Keratinocyte (primary cell): ENCODE results near the gene DIDO1. TPM values are rescaled to one million over a fixed set of nuclear protein-coding genes. Genes with fewer than 3 reads are reported as not detected.

Experiments used
- DNase-seq: peaks from one replicate; pipeline ENCODE4 v3.0.0-alpha.2; 2011; ENCODE audit warnings: low read depth, missing footprints, low spot score
- FAIRE-seq: peaks from 2 replicates; lab custom pipeline; 2011; peaks lifted over from hg19 to GRCh38; lab: Jason Lieb, UNC
- H2AFZ ChIP-seq: 2 replicates; pipeline ENCODE4 v1.6.0; 2012; ENCODE audit warnings: low read length, control low read depth, inconsistent platforms; ENCODE audit not compliant: control insufficient read depth
- H3K27ac ChIP-seq: 2 replicates; pipeline ENCODE4 v1.5.1; 2011; ENCODE audit warnings: low read length; ENCODE audit not compliant: control insufficient read depth, insufficient read depth
- H3K27me3 ChIP-seq: 3 replicates; pipeline ENCODE4 v1.6.0; 2011; ENCODE audit warnings: low read length; ENCODE audit not compliant: control insufficient read depth, insufficient read depth; ENCODE audit errors: extremely low read depth
- H3K36me3 ChIP-seq, 2 experiments: 2 replicates in 1 of 2; 3 replicates in 1 of 2; pipeline ENCODE4 v1.5.1; 2011; ENCODE audit warnings: low read length in 2 of 2, mild to moderate bottlenecking in 1 of 2; ENCODE audit not compliant: control insufficient read depth in 2 of 2, insufficient read depth in 2 of 2; ENCODE audit errors: extremely low read depth in 1 of 2
- H3K4me1 ChIP-seq: 3 replicates; pipeline ENCODE4 v1.5.1; 2011; ENCODE audit warnings: low read length; ENCODE audit not compliant: control insufficient read depth, insufficient read depth; ENCODE audit errors: extremely low read depth
- H3K4me2 ChIP-seq: 3 replicates; pipeline ENCODE4 v1.6.0; 2011; ENCODE audit warnings: low read depth, low read length; ENCODE audit not compliant: control insufficient read depth, insufficient read depth; ENCODE audit errors: extremely low read depth
- H3K4me3 ChIP-seq, 3 experiments: fragments of 200-600 bp in 1 of 3; sonication (generic) in 1 of 3; 2 replicates in 2 of 3; 3 replicates in 1 of 3; pipeline ENCODE4 v1.5.1; 2011 to 2016; ENCODE audit warnings: low read length in 3 of 3, mild to moderate bottlenecking in 3 of 3, control low read depth in 2 of 3, inconsistent platforms in 1 of 3, low read depth in 1 of 3, mixed read lengths in 1 of 3, mixed run types in 1 of 3, moderate library complexity in 1 of 3; ENCODE audit not compliant: control insufficient read depth in 2 of 3, insufficient read depth in 2 of 3; ENCODE audit errors: extremely low read depth in 1 of 3
- H3K79me2 ChIP-seq: 2 replicates; pipeline ENCODE4 v1.6.0; 2012; ENCODE audit warnings: low read length; ENCODE audit not compliant: control insufficient read depth, insufficient read depth
- H3K9ac ChIP-seq: 3 replicates; pipeline ENCODE4 v1.6.0; 2011; ENCODE audit warnings: low read length; ENCODE audit not compliant: control insufficient read depth, insufficient read depth; ENCODE audit errors: extremely low read depth
- H3K9me1 ChIP-seq: 3 replicates; pipeline ENCODE4 v1.6.0; 2011; ENCODE audit warnings: low read length; ENCODE audit not compliant: control insufficient read depth, insufficient read depth; ENCODE audit errors: extremely low read depth
- H3K9me3 ChIP-seq: 2 replicates; pipeline ENCODE4 v1.5.1; 2012; ENCODE audit warnings: low read depth, low read length; ENCODE audit not compliant: control insufficient read depth
- H4K20me1 ChIP-seq: 3 replicates; pipeline ENCODE4 v1.6.0; 2011; ENCODE audit warnings: low read length; ENCODE audit not compliant: control insufficient read depth, insufficient read depth; ENCODE audit errors: extremely low read depth
- EZH2 ChIP-seq: IDR thresholded peaks from one replicate; pipeline ENCODE4 v1.6.1; 2012; ENCODE audit warnings: inconsistent platforms, mild to moderate bottlenecking, low read length, moderate library complexity
- dilution Hi-C: fragments of 300-500 bp; cut with MboI; formaldehyde crosslinking; loops from one replicate; pipeline ENCODE4 v1.7.0; 2020; ENCODE audit warnings: low sequenced_read_pairs; ENCODE audit not compliant: extremely low pct_ligation_motif_present
- polyA plus RNA-seq, 5 experiments: library from polyadenylated mRNA; depleted of rRNA in 3 of 5; stranded (reverse) in 3 of 5; stranded (forward) in 1 of 5; unstranded in 1 of 5; fragments of >200 nt; gene quantifications; 1 replicate in 1 of 5; 2 replicates in 3 of 5; 3 replicates in 1 of 5; pipeline versions ENCODE4 v1.2.1 to v1.2.3, GENCODE V29; 2011 to 2012; ENCODE audit warnings: missing spikeins in 2 of 5, low read depth in 1 of 5, low replicate concordance in 1 of 5
- small RNA-seq, 3 experiments: library from RNA; depleted of rRNA; stranded (forward); fragments of <200 nt; gene quantifications; one replicate each; pipeline ENCODE3, GENCODE V24; 2012; ENCODE audit warnings: low read depth in 3 of 3, low replicate concordance in 1 of 3; ENCODE audit not compliant: insufficient read length in 3 of 3
- TF ChIP-seq, protein P1 (sequence below), 3 experiments: IDR thresholded peaks in 1 of 3; conservative IDR thresholded peaks in 1 of 3; optimal IDR thresholded peaks in 1 of 3; 2 replicates in 2 of 3; 3 replicates in 1 of 3; pipeline versions ENCODE3 to v1.5.1; 2011; ENCODE audit warnings: low read length in 3 of 3, mild to moderate bottlenecking in 3 of 3, moderate library complexity in 2 of 3, control low read depth in 1 of 3, inconsistent platforms in 1 of 3; ENCODE audit not compliant: insufficient read depth in 2 of 3; ENCODE audit errors: extremely low read depth in 1 of 3

DIDO1 gene
- polyA plus RNA-seq, 1 donor (not counting 4 experiments of a cell fraction or from before 2014, with no cell fraction given), result 14.2 TPM

DNA sequence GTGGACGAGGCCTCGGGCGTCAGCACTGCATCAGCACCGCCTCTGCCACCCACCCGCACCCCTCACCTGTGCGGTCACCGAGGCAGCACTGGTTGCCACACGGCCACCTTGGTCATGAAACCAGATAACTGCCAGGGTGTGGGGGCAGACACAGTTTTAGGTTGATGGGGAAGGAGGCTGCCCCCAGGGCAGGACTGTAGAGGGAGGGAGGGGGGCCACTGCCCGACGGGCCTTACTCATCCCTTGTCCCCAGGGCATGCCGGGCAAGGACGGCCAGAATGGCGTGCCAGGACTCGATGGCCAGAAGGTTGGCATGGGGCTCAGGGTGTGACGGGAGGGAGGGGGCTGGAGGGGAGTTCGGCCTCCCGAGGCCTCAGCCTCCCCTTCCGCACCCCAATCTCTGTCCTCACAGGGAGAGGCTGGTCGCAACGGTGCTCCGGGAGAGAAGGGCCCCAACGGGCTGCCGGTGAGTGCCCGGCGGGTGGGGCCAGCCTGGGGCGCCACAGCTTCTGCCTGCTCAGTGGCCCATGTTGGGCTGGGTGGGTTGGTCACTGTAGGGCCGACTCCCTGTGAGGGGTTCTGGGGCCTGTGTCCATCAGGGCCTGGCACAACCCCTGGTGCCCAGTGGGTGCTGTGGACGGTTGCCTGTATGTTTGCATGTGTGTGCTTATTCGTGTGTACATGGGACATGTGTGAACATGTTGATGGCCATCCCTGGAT is 97.6 kb downstream of the DIDO1 start:
- H3K27me3 ChIP-seq, result no peaks in the 10 kb centered on the region
- H3K79me2 ChIP-seq, result no peaks in the 10 kb centered on the region
- H3K9ac ChIP-seq, result no peak overlapping the region
- DNase-seq (no peak), FAIRE-seq (no peak)
- H3K9me1 ChIP-seq, result no peaks in the 10 kb centered on the region
- H3K4me3 ChIP-seq, result no peak overlapping the region
- H3K4me2 ChIP-seq, result no peak overlapping the region
- no peak overlapping the region for H3K27ac ChIP-seq
- peaks cover 32% of the 10 kb centered on the region for H3K4me1 ChIP-seq
- H3K36me3 ChIP-seq, result no peaks in the 10 kb centered on the region
- H3K9me3 ChIP-seq, result no peaks in the 10 kb centered on the region
- no peak overlapping the region for H2AFZ ChIP-seq
- TF ChIP-seq, protein P1, sequence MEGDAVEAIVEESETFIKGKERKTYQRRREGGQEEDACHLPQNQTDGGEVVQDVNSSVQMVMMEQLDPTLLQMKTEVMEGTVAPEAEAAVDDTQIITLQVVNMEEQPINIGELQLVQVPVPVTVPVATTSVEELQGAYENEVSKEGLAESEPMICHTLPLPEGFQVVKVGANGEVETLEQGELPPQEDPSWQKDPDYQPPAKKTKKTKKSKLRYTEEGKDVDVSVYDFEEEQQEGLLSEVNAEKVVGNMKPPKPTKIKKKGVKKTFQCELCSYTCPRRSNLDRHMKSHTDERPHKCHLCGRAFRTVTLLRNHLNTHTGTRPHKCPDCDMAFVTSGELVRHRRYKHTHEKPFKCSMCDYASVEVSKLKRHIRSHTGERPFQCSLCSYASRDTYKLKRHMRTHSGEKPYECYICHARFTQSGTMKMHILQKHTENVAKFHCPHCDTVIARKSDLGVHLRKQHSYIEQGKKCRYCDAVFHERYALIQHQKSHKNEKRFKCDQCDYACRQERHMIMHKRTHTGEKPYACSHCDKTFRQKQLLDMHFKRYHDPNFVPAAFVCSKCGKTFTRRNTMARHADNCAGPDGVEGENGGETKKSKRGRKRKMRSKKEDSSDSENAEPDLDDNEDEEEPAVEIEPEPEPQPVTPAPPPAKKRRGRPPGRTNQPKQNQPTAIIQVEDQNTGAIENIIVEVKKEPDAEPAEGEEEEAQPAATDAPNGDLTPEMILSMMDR (optimal IDR thresholded peaks at IDR 0.05 in 1 of 3, IDR thresholded peaks at IDR 0.05 in 1 of 3, conservative IDR thresholded peaks at IDR 0.05 in 1 of 3; ENCODE audit: extremely low read depth in 1 of 3, insufficient read depth in 2 of 3, low read length in 3 of 3), result no peak
- no peak for TF ChIP-seq EZH2
- dilution Hi-C loops, result no loop called here
- H4K20me1 ChIP-seq, result no peaks in the 10 kb centered on the region

DNA sequence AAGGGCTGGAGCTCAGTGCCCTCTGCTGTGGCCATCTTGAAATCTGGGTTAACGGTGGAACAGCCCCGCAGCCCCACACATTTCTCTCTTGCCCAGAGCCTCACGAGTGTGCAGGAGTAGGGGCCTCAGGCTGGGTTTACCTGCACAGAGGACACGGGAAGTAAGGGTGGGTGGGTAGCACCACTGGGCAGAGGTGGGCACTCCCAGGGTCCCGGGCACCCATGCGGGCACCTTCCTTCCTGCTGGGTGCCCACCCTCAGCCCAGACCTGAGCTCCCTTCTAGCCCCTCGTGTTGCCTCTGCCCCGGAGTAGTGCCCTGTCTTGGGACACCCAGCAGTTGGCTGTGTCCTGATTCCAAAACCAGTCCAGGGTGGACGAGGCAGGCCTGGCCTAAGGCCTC is 98.3 kb downstream of the DIDO1 start:
- no peak overlapping the region for H3K27ac ChIP-seq
- dilution Hi-C loops, result no loop called here
- H3K4me1 ChIP-seq, result peaks cover 30% of the 10 kb centered on the region
- H4K20me1 ChIP-seq, result no peaks in the 10 kb centered on the region
- no peaks in the 10 kb centered on the region for H3K36me3 ChIP-seq
- DNase-seq (no peak), FAIRE-seq (no peak)
- H3K4me3 ChIP-seq, result no peak overlapping the region
- H3K27me3 ChIP-seq, result no peaks in the 10 kb centered on the region
- H3K9ac ChIP-seq, result no peak overlapping the region
- no peak overlapping the region for H2AFZ ChIP-seq
- no peaks in the 10 kb centered on the region for H3K9me3 ChIP-seq
- H3K9me1 ChIP-seq, result no peaks in the 10 kb centered on the region
- TF ChIP-seq EZH2, result no peak
- TF ChIP-seq, protein P1 (optimal IDR thresholded peaks at IDR 0.05 in 1 of 3, IDR thresholded peaks at IDR 0.05 in 1 of 3, conservative IDR thresholded peaks at IDR 0.05 in 1 of 3; ENCODE audit: extremely low read depth in 1 of 3, insufficient read depth in 2 of 3, low read length in 3 of 3), result no peak
- no peaks in the 10 kb centered on the region for H3K79me2 ChIP-seq
- no peak overlapping the region for H3K4me2 ChIP-seq

Small RNA genes lying within 50 kb of the gene (small RNA-seq; reads per million reads assigned to genes)
- gene DPH3P1, result 0 reads per million in 3 experiments

Other genes with a start within 250 kb of the DIDO1 start
- 0.24 to 1.4 TPM (median 0.55 TPM) in 3 replicates for gene NTSR1, start 217.7 kb downstream of the DIDO1 start, polyA plus RNA-seq
- 12.3 to 15.6 TPM (median 15.0 TPM) in 3 replicates for gene MRGBP, start 130.0 kb downstream of the DIDO1 start, polyA plus RNA-seq
- 29.8 to 39.8 TPM (median 31.5 TPM) in 3 replicates for gene OGFR, start 121.7 kb downstream of the DIDO1 start, polyA plus RNA-seq
- 2.7 to 4.8 TPM (median 3.6 TPM) in 3 replicates for gene COL9A3, start 109.5 kb downstream of the DIDO1 start, polyA plus RNA-seq
- 9.9 to 14.6 TPM (median 14.5 TPM) in 3 replicates for gene TCFL5, start 64.7 kb downstream of the DIDO1 start, polyA plus RNA-seq
- 20.7 to 27.9 TPM (median 23.7 TPM) in 3 replicates for gene GID8, start 11.6 kb upstream of the DIDO1 start, polyA plus RNA-seq
- gene SLC17A9, start 26.2 kb upstream of the DIDO1 start, polyA plus RNA-seq, result 0.02 to 0.09 TPM in 2 of 3 replicates, not detected in the other
- gene BHLHE23, start 80.5 kb upstream of the DIDO1 start, polyA plus RNA-seq, result not detected in 3 replicates